ENCODE measurements around the gene PPP6R1. TPM values are rescaled to one million over a fixed set of nuclear protein-coding genes. Genes with fewer than 3 reads are reported as not detected.

Gene PPP6R1
- total RNA-seq, 1 experiment from 2014 or later, result 79.7 TPM

GRCh38 chr19:55255618-55256423 lies 3.0 kb downstream of the PPP6R1 start:
- TF ChIP-seq CTCF (conservative IDR thresholded peaks at IDR 0.05), result no peak
- no peak overlapping the region for H3K4me2 ChIP-seq (ENCODE audit: insufficient read depth, insufficient read length, low read length)
- WGBS (ENCODE audit: extremely low coverage, insufficient read length, low lambda C conversion rate), result no CpG with 5 or more reads among the region's 17 CpGs

More at GRCh38 chr19:55255618-55256423, 3.0 kb downstream of the PPP6R1 start:
- no peak overlapping the region for H2BK5ac ChIP-seq (ENCODE audit: insufficient read length, low read length)
- peaks cover 3% of the 10 kb centered on the region for H4K20me1 ChIP-seq (ENCODE audit: control insufficient read depth, insufficient read depth, insufficient read length)
- no peaks in the 10 kb centered on the region for H3K9me3 Mint-ChIP-seq
- no peak overlapping the region for H3T11ph ChIP-seq (ENCODE audit: low read length)
- peaks cover 2 to 11% (median 7%) of the 10 kb centered on the region in 3 experiments; a peak in 6 of 7 replicates for H3K36me3 Mint-ChIP-seq (ENCODE audit: insufficient read depth in 1 of 3, low read depth in 3 of 3)
- H3K18ac ChIP-seq (ENCODE audit: insufficient read length, low read depth, low read length), result no peak overlapping the region
- no peaks in the 10 kb centered on the region; the same call in 1 of the 2 replicates for H3K27me3 Mint-ChIP-seq (ENCODE audit: low read depth)
- peaks cover 49 to 51% of the 10 kb centered on the region in 2 experiments for H3K4me1 Mint-ChIP-seq
- H3K4ac ChIP-seq (ENCODE audit: low read depth, low read length), result no peak overlapping the region
- no peak overlapping the region for H3K14ac ChIP-seq (ENCODE audit: insufficient read depth, low read length)
- H2BK120ac ChIP-seq (ENCODE audit: low read depth, low read length, poor library complexity, severe bottlenecking), result no peak overlapping the region
- H3K27me3 ChIP-seq (ENCODE audit: insufficient read depth, low read length), result no peaks in the 10 kb centered on the region
- H3K56ac ChIP-seq (ENCODE audit: insufficient read length, low read depth, low read length), result no peak overlapping the region
- no peak overlapping the region for H3K9ac ChIP-seq (ENCODE audit: extremely low read depth, insufficient read length, low read length)
- peaks cover 55% of the 10 kb centered on the region; the same call in 1 of the 2 replicates for H3K79me2 ChIP-seq (ENCODE audit: insufficient read depth, low read length)
- H3K4me3 Mint-ChIP-seq, result peak overlapping the region; percentile 36 to 99; a peak in 4 of 5 replicates
- no peak overlapping the region for H2BK15ac ChIP-seq (ENCODE audit: low read depth, low read length)
- peaks cover 9% of the 10 kb centered on the region for H3K23me2 ChIP-seq (ENCODE audit: insufficient read length, low read depth, low read length, poor library complexity, severe bottlenecking)
- no peak overlapping the region for H2BK12ac ChIP-seq (ENCODE audit: insufficient read length, low read depth, low read length)
- H3K9me3 ChIP-seq (ENCODE audit: control insufficient read depth, low read depth, low read length), result no peaks in the 10 kb centered on the region
- no peak overlapping the region for H2BK20ac ChIP-seq (ENCODE audit: low read depth, low read length, poor library complexity, severe bottlenecking)
- peaks cover 18% of the 10 kb centered on the region for H3K79me1 ChIP-seq (ENCODE audit: insufficient read depth, low read depth, low read length, poor library complexity, severe bottlenecking)
- no peak overlapping the region for H3K27ac ChIP-seq (ENCODE audit: insufficient read length, low read depth, low read length)
- H2AFZ ChIP-seq (ENCODE audit: low read length), result no peak overlapping the region
- no peak overlapping the region for H3K23ac ChIP-seq (ENCODE audit: insufficient read length, low read depth, low read length)
- no peak for DNase-seq
- H4K5ac ChIP-seq (ENCODE audit: insufficient read length, low read depth, low read length), result no peak overlapping the region
- no peak overlapping the region for H4K8ac ChIP-seq (replicated peaks; ENCODE audit: insufficient read length, low read depth, low read length)
- H2AK5ac ChIP-seq (ENCODE audit: insufficient read length, low read length), result no peak overlapping the region
- H4K91ac ChIP-seq (ENCODE audit: insufficient read length, low read depth, low read length), result no peak overlapping the region
- H3K27ac Mint-ChIP-seq, result peak overlapping the region in 2 of 3 experiments; percentile 78 to 89; a peak in 4 of 7 replicates
- peaks cover 12% of the 10 kb centered on the region; the same call in 1 of the 2 replicates for H3K4me1 ChIP-seq (ENCODE audit: insufficient read depth, low read length)

Data from H9 (cell line).